ENCODE measurements around the gene TMEM181. TPM values are rescaled to one million over a fixed set of nuclear protein-coding genes. Genes with fewer than 3 reads are reported as not detected.
A peak's percentile ranks its signal among the peaks of the same experiment; 100 is the strongest.

The TMEM181 gene
- total and polyA plus RNA-seq, 2 of the 13 experiments (the other 11 are each of a cell fraction or from before 2014, with no cell fraction given), result 59.1 to 108 TPM

DNA sequence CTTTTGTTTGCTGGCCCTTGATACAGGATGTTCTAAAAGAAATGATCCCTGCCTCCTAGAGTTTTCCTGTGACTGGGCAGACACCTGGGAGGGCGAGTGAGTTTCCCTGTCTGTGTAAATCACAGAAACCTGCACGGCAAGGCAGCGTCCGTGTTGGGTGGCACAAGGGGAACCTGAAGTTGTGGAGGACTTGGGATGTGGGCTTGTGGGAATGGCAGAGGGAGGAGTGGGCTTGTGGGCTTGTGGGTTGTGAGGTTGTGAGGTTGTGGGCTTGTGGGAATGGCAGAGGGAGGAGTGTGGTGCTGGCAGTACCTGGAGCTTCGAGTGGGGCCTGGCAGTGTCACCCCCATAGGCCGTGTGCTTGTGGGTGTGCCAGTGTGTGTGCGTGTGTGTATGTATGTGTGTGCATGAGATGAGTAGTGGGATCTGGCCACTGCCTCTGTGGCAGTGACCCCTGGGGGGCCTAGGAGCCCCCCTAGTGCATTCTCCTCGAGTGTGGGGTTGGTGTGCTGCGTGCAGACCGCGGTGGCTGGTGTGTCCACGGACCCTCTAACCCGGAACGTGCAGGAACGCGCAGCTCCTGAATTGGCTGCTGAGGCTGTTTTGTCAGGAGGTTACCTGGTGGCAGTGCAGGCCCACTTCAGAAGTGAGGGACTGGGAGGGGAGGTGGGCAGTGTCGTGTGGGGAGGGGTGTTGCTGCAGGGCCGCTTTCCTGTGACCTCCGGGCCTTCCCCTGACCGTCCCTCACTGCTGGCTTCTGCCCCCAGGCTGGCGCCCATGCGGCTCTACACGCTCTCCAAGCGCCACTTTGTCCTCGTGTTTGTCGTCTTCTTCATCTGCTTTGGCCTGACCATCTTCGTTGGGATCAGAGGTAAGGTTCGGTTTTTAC, 13.0 kb downstream of the TMEM181 start (continued):
- TF ChIP-seq, protein P1, sequence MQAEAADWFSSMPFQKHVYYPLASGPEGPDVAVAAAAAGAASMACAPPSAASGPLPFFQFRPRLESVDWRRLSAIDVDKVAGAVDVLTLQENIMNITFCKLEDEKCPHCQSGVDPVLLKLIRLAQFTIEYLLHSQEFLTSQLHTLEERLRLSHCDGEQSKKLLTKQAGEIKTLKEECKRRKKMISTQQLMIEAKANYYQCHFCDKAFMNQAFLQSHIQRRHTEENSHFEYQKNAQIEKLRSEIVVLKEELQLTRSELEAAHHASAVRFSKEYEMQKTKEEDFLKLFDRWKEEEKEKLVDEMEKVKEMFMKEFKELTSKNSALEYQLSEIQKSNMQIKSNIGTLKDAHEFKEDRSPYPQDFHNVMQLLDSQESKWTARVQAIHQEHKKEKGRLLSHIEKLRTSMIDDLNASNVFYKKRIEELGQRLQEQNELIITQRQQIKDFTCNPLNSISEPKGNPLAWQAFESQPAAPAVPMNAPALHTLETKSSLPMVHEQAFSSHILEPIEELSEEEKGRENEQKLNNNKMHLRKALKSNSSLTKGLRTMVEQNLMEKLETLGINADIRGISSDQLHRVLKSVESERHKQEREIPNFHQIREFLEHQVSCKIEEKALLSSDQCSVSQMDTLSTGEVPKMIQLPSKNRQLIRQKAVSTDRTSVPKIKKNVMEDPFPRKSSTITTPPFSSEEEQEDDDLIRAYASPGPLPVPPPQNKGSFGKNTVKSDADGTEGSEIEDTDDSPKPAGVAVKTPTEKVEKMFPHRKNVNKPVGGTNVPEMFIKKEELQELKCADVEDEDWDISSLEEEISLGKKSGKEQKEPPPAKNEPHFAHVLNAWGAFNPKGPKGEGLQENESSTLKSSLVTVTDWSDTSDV (CRISPR knock-in tag; IDR thresholded peaks at IDR 0.05), result no peak
- TF ChIP-seq NFIB (CRISPR knock-in tag; IDR thresholded peaks at IDR 0.05; ENCODE audit: borderline replicate concordance) (no peak), ZMYM4 (CRISPR knock-in tag; IDR thresholded peaks at IDR 0.05) (0 out of 2 replicates have a peak, but pooled peaks have one; percentile 41), ZFP1 (CRISPR knock-in tag; IDR thresholded peaks at IDR 0.05) (no peak), ETV5 (CRISPR knock-in tag; IDR thresholded peaks at IDR 0.05; ENCODE audit: borderline replicate concordance) (no peak), THYN1 (CRISPR knock-in tag; IDR thresholded peaks at IDR 0.05; ENCODE audit: borderline replicate concordance, low read depth) (0 out of 2 replicates have a peak, but pooled peaks have one; percentile 10), EED (CRISPR knock-in tag; IDR thresholded peaks at IDR 0.05) (0 out of 2 replicates have a peak, but pooled peaks have one; percentile 36), ZNF383 (CRISPR knock-in tag; IDR thresholded peaks at IDR 0.05; ENCODE audit: borderline replicate concordance) (0 out of 2 replicates have a peak, but pooled peaks have one; percentile 97), POGZ (CRISPR knock-in tag; IDR thresholded peaks at IDR 0.05) (no peak), HOXA5 (CRISPR knock-in tag; IDR thresholded peaks at IDR 0.05) (no peak), ZNF891 (CRISPR knock-in tag; IDR thresholded peaks at IDR 0.05) (no peak), ZNF564 (CRISPR knock-in tag; IDR thresholded peaks at IDR 0.05) (0 out of 2 replicates have a peak, but pooled peaks have one; percentile 22), JUN (CRISPR knock-in tag; IDR thresholded peaks at IDR 0.05) (peak; percentile 4; the same call in 1 of the 2 replicates), EZH2 (conservative IDR thresholded peaks at IDR 0.05; ENCODE audit: low read depth, low read length) (no peak)
- TF ChIP-seq, protein P2, sequence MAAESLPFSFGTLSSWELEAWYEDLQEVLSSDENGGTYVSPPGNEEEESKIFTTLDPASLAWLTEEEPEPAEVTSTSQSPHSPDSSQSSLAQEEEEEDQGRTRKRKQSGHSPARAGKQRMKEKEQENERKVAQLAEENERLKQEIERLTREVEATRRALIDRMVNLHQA (CRISPR knock-in tag; IDR thresholded peaks at IDR 0.05), result no peak
- TF ChIP-seq, protein P3, sequence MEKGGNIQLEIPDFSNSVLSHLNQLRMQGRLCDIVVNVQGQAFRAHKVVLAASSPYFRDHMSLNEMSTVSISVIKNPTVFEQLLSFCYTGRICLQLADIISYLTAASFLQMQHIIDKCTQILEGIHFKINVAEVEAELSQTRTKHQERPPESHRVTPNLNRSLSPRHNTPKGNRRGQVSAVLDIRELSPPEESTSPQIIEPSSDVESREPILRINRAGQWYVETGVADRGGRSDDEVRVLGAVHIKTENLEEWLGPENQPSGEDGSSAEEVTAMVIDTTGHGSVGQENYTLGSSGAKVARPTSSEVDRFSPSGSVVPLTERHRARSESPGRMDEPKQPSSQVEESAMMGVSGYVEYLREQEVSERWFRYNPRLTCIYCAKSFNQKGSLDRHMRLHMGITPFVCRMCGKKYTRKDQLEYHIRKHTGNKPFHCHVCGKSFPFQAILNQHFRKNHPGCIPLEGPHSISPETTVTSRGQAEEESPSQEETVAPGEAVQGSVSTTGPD (CRISPR knock-in tag; IDR thresholded peaks at IDR 0.05), result no peak
- TF ChIP-seq, protein P4, sequence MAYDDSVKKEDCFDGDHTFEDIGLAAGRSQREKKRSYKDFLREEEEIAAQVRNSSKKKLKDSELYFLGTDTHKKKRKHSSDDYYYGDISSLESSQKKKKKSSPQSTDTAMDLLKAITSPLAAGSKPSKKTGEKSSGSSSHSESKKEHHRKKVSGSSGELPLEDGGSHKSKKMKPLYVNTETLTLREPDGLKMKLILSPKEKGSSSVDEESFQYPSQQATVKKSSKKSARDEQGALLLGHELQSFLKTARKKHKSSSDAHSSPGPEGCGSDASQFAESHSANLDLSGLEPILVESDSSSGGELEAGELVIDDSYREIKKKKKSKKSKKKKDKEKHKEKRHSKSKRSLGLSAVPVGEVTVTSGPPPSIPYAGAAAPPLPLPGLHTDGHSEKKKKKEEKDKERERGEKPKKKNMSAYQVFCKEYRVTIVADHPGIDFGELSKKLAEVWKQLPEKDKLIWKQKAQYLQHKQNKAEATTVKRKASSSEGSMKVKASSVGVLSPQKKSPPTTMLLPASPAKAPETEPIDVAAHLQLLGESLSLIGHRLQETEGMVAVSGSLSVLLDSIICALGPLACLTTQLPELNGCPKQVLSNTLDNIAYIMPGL (CRISPR knock-in tag; IDR thresholded peaks at IDR 0.05; ENCODE audit: borderline replicate concordance in 1 of 2, low read depth in 1 of 2), result no peak
- TF ChIP-seq, protein P5, sequence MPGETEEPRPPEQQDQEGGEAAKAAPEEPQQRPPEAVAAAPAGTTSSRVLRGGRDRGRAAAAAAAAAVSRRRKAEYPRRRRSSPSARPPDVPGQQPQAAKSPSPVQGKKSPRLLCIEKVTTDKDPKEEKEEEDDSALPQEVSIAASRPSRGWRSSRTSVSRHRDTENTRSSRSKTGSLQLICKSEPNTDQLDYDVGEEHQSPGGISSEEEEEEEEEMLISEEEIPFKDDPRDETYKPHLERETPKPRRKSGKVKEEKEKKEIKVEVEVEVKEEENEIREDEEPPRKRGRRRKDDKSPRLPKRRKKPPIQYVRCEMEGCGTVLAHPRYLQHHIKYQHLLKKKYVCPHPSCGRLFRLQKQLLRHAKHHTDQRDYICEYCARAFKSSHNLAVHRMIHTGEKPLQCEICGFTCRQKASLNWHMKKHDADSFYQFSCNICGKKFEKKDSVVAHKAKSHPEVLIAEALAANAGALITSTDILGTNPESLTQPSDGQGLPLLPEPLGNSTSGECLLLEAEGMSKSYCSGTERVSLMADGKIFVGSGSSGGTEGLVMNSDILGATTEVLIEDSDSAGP (CRISPR knock-in tag; IDR thresholded peaks at IDR 0.05; ENCODE audit: borderline replicate concordance), result no peak

Data from HepG2 (cell line).